HepG2 (cell line): ENCODE results near the gene ST13. TPM values are rescaled to one million over a fixed set of nuclear protein-coding genes. Genes with fewer than 3 reads are reported as not detected.
A peak's percentile ranks its signal among the peaks of the same experiment; 100 is the strongest.

Source experiments
- HNRNPUL1 ChIP-seq: fragments of 200-400 bp; formaldehyde crosslinking; IDR thresholded peaks from 2 replicates; pipeline ENCODE4 v1.6.1; 2017; ENCODE audit warnings: low read depth, mild to moderate bottlenecking, low read length, moderate library complexity
- NFKBIZ ChIP-seq: IDR thresholded peaks from 2 replicates; pipeline ENCODE4 v1.6.1; 2018; ENCODE audit warnings: missing genetic modification reagents, missing compliant biosample characterization
- NFYB ChIP-seq: sonication (generic); formaldehyde crosslinking; IDR thresholded peaks from 2 replicates; pipeline ENCODE4 v1.4.0; 2020; ENCODE audit warnings: missing genetic modification reagents
- RFX1 ChIP-seq: fragments of 450-650 bp; IDR thresholded peaks from 2 replicates; pipeline ENCODE4 v1.6.1; 2017
- SPEN ChIP-seq: sonication (generic); formaldehyde crosslinking; IDR thresholded peaks from 2 replicates; pipeline ENCODE4 v1.5.1; 2020; ENCODE audit warnings: low read depth, mild to moderate bottlenecking, missing genetic modification reagents
- SYNCRIP ChIP-seq: fragments of 200-400 bp; formaldehyde crosslinking; IDR thresholded peaks from 2 replicates; pipeline ENCODE4 v1.6.1; 2018; ENCODE audit warnings: mild to moderate bottlenecking, low read depth, low read length; ENCODE audit not compliant: insufficient read depth
- TBX2 ChIP-seq: sonication (generic); formaldehyde crosslinking; IDR thresholded peaks from 2 replicates; pipeline ENCODE4 v1.5.0; 2020; ENCODE audit warnings: missing genetic modification reagents, mild to moderate bottlenecking, borderline replicate concordance
- ZFX ChIP-seq: sonication (generic); formaldehyde crosslinking; IDR thresholded peaks from 2 replicates; pipeline ENCODE4 v1.4.0; 2020; ENCODE audit warnings: mild to moderate bottlenecking, low read depth, missing genetic modification reagents, moderate library complexity
- ZFYVE20 ChIP-seq: sonication (generic); formaldehyde crosslinking; IDR thresholded peaks from 2 replicates; pipeline ENCODE4 v1.8.0; 2023; ENCODE audit warnings: low read depth, mild to moderate bottlenecking, moderate library complexity, missing genetic modification reagents, borderline replicate concordance
- ZNF12 ChIP-seq: sonication (generic); formaldehyde crosslinking; IDR thresholded peaks from 2 replicates; pipeline ENCODE4 v1.5.0; 2020; ENCODE audit warnings: missing genetic modification reagents
- ZNF124 ChIP-seq: sonication (generic); formaldehyde crosslinking; IDR thresholded peaks from 2 replicates; pipeline ENCODE4 v1.4.0; 2020; ENCODE audit warnings: missing genetic modification reagents
- ZNF143 ChIP-seq: sonication (generic); formaldehyde crosslinking; IDR thresholded peaks from 2 replicates; pipeline ENCODE4 v1.4.0; 2020; ENCODE audit warnings: missing genetic modification reagents
- ZNF746 ChIP-seq: sonication (generic); formaldehyde crosslinking; IDR thresholded peaks from 2 replicates; pipeline ENCODE4 v1.8.0; 2022; ENCODE audit warnings: mild to moderate bottlenecking, missing genetic modification reagents
- ZNF777 ChIP-seq: sonication (generic); formaldehyde crosslinking; IDR thresholded peaks from 2 replicates; pipeline ENCODE4 v1.4.0; 2020; ENCODE audit warnings: missing genetic modification reagents
- ZNF792 ChIP-seq: IDR thresholded peaks from 2 replicates; pipeline ENCODE4 v1.6.1; 2016
- polyA plus RNA-seq, 8 experiments: library from polyadenylated mRNA; depleted of rRNA in 3 of 8; stranded (reverse) in 7 of 8; unstranded in 1 of 8; fragments of >200 nt; fragmentation: Illumina TruSeq in 4 of 8; extraction: Trizol in 4 of 8; gene quantifications; 2 replicates each; pipeline versions ENCODE4 v1.2.1 to v1.2.3, GENCODE V29; 2011 to 2016; ENCODE audit warnings: low read depth in 4 of 8, missing spikeins in 1 of 8, mixed read lengths in 1 of 8; ENCODE audit not compliant: insufficient read depth in 1 of 8
- total RNA-seq, 5 experiments: library from RNA; depleted of rRNA; stranded (reverse); fragments of >200 nt; fragmentation: Illumina TruSeq; extraction: Trizol; gene quantifications; 2 replicates each; pipeline ENCODE4 v1.2.3, GENCODE V29; 2016; ENCODE audit warnings: low read depth in 1 of 5
- TF ChIP-seq, protein P1 (sequence below): sonication (generic); formaldehyde crosslinking; IDR thresholded peaks from 2 replicates; pipeline ENCODE4 v1.8.0; 2022; ENCODE audit warnings: missing genetic modification reagents, mild to moderate bottlenecking, borderline replicate concordance
- TF ChIP-seq, protein P2 (sequence below): sonication (generic); formaldehyde crosslinking; IDR thresholded peaks from 2 replicates; pipeline ENCODE4 v1.4.0; 2020; ENCODE audit warnings: missing genetic modification reagents
- TF ChIP-seq, protein P3 (sequence below): sonication (generic); formaldehyde crosslinking; IDR thresholded peaks from 2 replicates; pipeline ENCODE4 v1.4.0; 2020; ENCODE audit warnings: missing genetic modification reagents, mild to moderate bottlenecking, borderline replicate concordance

ST13 gene
- total and polyA plus RNA-seq, 2 of the 13 experiments (the other 11 are each of a cell fraction or from before 2014, with no cell fraction given) = 110 to 274 TPM

DNA sequence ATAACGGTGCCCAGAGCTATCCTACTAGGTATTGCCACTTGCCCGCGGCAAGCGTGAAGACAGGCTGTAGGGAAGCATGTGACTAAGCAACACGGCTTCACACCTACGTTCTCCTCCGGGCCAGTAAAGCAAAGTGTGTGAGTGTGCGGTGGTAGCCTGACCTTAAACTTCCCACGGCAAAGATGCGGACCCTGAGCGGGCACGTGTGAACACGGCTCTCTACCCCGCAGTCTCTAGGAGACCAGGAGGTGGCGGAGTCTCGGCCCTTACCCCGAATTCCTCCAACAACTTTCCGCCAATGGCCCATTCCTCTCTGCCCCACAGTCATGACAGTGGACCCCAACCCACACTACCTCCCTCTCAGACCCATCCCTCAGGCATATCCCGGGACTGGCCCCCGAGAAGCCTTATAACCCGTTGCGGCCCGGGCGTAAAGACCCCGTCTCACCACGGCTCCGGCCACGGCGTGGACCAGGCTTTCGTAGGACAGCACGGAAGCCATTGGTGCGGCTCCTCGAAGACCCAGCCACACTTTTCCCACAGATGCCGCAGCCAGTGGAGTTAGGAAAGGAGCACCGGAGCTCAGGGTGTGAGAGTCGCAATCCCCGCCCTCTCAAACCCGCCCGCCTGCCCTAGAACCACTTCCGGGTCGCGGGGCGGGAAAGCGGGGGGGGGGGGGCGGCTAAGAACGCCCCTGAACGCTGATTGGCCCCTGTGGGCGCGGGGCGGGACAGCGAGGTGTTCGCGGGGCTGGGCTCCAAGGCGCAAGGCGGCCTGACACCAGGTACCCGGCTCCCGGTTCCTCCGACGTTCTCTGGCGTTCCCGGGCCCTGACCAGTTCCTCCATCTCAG is 37.5 kb downstream of the ST13 start, which contains the start of gene SLC25A17 (continued):
- peak; percentile 85 for TF ChIP-seq ZFX (CRISPR knock-in tag)
- TF ChIP-seq ZNF143 (CRISPR knock-in tag) = no peak
- no peak for TF ChIP-seq ZNF12 (CRISPR knock-in tag)
- TF ChIP-seq, protein P1, sequence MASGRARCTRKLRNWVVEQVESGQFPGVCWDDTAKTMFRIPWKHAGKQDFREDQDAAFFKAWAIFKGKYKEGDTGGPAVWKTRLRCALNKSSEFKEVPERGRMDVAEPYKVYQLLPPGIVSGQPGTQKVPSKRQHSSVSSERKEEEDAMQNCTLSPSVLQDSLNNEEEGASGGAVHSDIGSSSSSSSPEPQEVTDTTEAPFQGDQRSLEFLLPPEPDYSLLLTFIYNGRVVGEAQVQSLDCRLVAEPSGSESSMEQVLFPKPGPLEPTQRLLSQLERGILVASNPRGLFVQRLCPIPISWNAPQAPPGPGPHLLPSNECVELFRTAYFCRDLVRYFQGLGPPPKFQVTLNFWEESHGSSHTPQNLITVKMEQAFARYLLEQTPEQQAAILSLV (CRISPR knock-in tag) = no peak
- TF ChIP-seq ZNF777 = no peak
- no peak for TF ChIP-seq HNRNPUL1
- TF ChIP-seq RFX1 = peak; percentile 19; the same call in 1 of the 2 replicates
- TF ChIP-seq SYNCRIP = no peak
- TF ChIP-seq SPEN (CRISPR knock-in tag) = peak; percentile 58
- no peak for TF ChIP-seq ZNF792 (CRISPR knock-in tag)
- TF ChIP-seq, protein P2, sequence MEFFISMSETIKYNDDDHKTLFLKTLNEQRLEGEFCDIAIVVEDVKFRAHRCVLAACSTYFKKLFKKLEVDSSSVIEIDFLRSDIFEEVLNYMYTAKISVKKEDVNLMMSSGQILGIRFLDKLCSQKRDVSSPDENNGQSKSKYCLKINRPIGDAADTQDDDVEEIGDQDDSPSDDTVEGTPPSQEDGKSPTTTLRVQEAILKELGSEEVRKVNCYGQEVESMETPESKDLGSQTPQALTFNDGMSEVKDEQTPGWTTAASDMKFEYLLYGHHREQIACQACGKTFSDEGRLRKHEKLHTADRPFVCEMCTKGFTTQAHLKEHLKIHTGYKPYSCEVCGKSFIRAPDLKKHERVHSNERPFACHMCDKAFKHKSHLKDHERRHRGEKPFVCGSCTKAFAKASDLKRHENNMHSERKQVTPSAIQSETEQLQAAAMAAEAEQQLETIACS (CRISPR knock-in tag) = no peak
- no peak for TF ChIP-seq ZNF124
- TF ChIP-seq ZNF746 (CRISPR knock-in tag) = peak; percentile 33; the same call in 1 of the 2 replicates
- no peak for TF ChIP-seq ZFYVE20 (CRISPR knock-in tag)
- peak; percentile 62 for TF ChIP-seq TBX2 (CRISPR knock-in tag)
- TF ChIP-seq, protein P3, sequence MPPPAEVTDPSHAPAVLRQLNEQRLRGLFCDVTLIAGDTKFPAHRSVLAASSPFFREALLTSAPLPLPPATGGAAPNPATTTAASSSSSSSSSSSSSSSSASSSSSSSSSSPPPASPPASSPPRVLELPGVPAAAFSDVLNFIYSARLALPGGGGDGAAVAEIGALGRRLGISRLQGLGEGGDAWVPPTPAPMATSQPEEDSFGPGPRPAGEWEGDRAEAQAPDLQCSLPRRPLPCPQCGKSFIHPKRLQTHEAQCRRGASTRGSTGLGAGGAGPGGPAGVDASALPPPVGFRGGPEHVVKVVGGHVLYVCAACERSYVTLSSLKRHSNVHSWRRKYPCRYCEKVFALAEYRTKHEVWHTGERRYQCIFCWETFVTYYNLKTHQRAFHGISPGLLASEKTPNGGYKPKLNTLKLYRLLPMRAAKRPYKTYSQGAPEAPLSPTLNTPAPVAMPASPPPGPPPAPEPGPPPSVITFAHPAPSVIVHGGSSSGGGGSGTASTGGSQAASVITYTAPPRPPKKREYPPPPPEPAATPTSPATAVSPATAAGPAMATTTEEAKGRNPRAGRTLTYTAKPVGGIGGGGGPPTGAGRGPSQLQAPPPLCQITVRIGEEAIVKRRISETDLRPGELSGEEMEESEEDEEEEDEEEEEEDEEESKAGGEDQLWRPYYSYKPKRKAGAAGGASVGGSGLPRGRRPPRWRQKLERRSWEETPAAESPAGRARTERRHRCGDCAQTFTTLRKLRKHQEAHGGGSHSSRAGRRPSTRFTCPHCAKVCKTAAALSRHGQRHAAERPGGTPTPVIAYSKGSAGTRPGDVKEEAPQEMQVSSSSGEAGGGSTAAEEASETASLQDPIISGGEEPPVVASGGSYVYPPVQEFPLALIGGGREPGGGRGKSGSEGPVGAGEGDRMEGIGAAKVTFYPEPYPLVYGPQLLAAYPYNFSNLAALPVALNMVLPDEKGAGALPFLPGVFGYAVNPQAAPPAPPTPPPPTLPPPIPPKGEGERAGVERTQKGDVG = 0 out of 2 replicates have a peak, but pooled peaks have one; percentile 37
- TF ChIP-seq NFKBIZ (CRISPR knock-in tag) = 0 out of 2 replicates have a peak, but pooled peaks have one; percentile 65
- peak; percentile 89 for TF ChIP-seq NFYB (CRISPR knock-in tag)
